Ovary (tissue), 9 donors: ENCODE results near the gene FBXW8. TPM values are rescaled to one million over a fixed set of nuclear protein-coding genes. Genes with fewer than 3 reads are reported as not detected.
A peak's percentile ranks its signal among the peaks of the same experiment; 100 is the strongest.
"Not testable (repeated sequence)": the region's sequence is repeated elsewhere in the genome, so short reads cannot be mapped to it uniquely, and the experiment has no call there.

Experiments used
- DNase-seq, 5 donors: peaks; one replicate each; pipeline ENCODE4 v3.0.0-alpha.2; 2019 to 2020
- H3K27ac ChIP-seq, 2 donors: fragments of 200-600 bp; one replicate each; pipeline versions ENCODE4 v1.5.1 to v1.8.0; 2019 to 2022
- H3K27me3 ChIP-seq: fragments of 200-600 bp; one replicate; pipeline ENCODE4 v1.8.0; 2022
- H3K36me3 ChIP-seq: fragments of 200-600 bp; sonication (generic); one replicate; pipeline ENCODE4 v1.5.1; 2019
- H3K4me1 ChIP-seq: one replicate; pipeline ENCODE4 v1.8.1; 2013; ENCODE audit warnings: mild to moderate bottlenecking, moderate library complexity; ENCODE audit not compliant: insufficient read depth
- H3K4me3 ChIP-seq: fragments of 200-600 bp; sonication (generic); one replicate; pipeline ENCODE4 v1.5.1; 2017
- H3K9me3 ChIP-seq, 2 donors: fragments of 200-600 bp in 1 of 2; sonication (generic) in 1 of 2; one replicate each; pipeline versions ENCODE4 v1.5.1 to v1.8.1; 2013 to 2019; ENCODE audit warnings: mild to moderate bottlenecking in 1 of 2, moderate library complexity in 1 of 2
- EP300 ChIP-seq: sonication (generic); formaldehyde crosslinking; IDR thresholded peaks from one replicate; pipeline ENCODE4 v1.6.1; 2017; ENCODE audit warnings: antibody characterized with exemption
- POLR2A ChIP-seq: fragments of 450-650 bp; IDR thresholded peaks from one replicate; pipeline ENCODE4 v1.6.1; 2017; ENCODE audit warnings: antibody characterized with exemption, mild to moderate bottlenecking, moderate library complexity
- WGBS, 3 donors: extraction: QIAGEN DNeasy Blood & Tissue Kit in 1 of 3; methylation state at CpG; one replicate each; pipeline versions ENCODE4 v1.1.5 to v1.1.7; 2013 to 2017; 5-methylcytosine and 5-hydroxymethylcytosine counted together
- intact Hi-C, 4 donors: fragments of 100-400 bp; cut with DNase I; formaldehyde crosslinking; loops; one replicate each; pipeline versions ENCODE4 v1.11.0 to v1.15.1; 2022 to 2023
- polyA plus RNA-seq, 2 donors: library from polyadenylated mRNA; stranded (reverse); fragments of 200-250 nt in 1 of 2; fragments of 350-450 nt in 1 of 2; fragmentation: Illumina TruSeq in 1 of 2; extraction: RNeasy Lipid Tissue Mini Kit (QIAGEN cat#74804) in 1 of 2; gene quantifications; one replicate each; pipeline ENCODE4 v1.2.3, GENCODE V29; 2013 to 2014
- total RNA-seq, 7 donors: library from RNA; depleted of rRNA in 2 of 7; stranded (reverse); fragments of >200 nt in 2 of 7; fragmentation: NEBNext Ultra II Directional in 3 of 7; extraction: Animal tissue kit (Norgen Biotek cat#: 25700) in 3 of 7; gene quantifications; one replicate each; pipeline versions ENCODE4 v1.1.0 to v1.2.4, GENCODE V29; 2016 to 2023
- TF ChIP-seq, protein P1 (sequence below), 3 donors: fragments of 450-650 bp in 2 of 3; fragments of 200-600 bp in 1 of 3; IDR thresholded peaks; one replicate each; pipeline versions ENCODE4 v1.5.1 to v1.8.0; 2016 to 2022; ENCODE audit warnings: antibody characterized with exemption in 3 of 3, mild to moderate bottlenecking in 1 of 3
- donor health status: DM: no; HTN: no; CAD: no; lungs with moderate emphysema.
- donor health status: DM: no; HTN: no; CAD: no.
- donor health status: Bipolar disorder and iron deficiency.
- donor health status: DM: yes; HTN: yes; CAD: no.
- donor health status: DM: no; HTN: no; CAD: no.
- donor health status: DM: yes; HTN: yes; CAD: no.

FBXW8 gene
- total and polyA plus RNA-seq, 9 donors = 7.4 to 23.1 (median 16.6) TPM

DNA sequence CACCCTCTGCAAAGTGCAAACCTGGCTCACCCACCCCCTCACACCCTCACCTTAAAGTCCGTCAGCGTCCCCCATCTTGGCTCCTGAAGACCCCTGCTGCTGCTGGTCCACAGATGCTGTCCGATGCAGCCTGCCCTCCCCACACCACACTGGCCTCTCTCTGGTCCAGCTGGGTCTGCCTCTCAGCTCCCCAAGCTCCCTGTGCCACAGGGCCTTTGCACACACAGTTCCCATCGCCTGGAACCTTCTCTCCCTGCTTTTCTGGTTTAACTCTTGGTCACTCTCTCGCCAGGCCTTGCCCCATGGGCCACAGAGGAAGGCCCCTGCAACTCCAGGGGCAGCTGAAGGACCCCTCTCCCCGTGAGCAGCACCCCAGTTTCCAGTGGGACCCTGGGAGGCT is 143.5 kb downstream of the FBXW8 start:
- H3K4me1 ChIP-seq = peaks cover 2% of the 10 kb centered on the region
- H3K36me3 ChIP-seq = no peaks in the 10 kb centered on the region
- no peaks in the 10 kb centered on the region for H3K27me3 ChIP-seq
- no peak overlapping the region for H3K27ac ChIP-seq
- intact Hi-C loops = no loop called here
- 96 to 98% (median 96%) methylated on average over 6 of the region's 6 CpGs for WGBS, 3 donors
- H3K9me3 ChIP-seq = no peaks in the 10 kb centered on the region
- DNase-seq = no peak
- H3K4me3 ChIP-seq = no peak overlapping the region
- TF ChIP-seq EP300 = no peak
- TF ChIP-seq, protein P1, sequence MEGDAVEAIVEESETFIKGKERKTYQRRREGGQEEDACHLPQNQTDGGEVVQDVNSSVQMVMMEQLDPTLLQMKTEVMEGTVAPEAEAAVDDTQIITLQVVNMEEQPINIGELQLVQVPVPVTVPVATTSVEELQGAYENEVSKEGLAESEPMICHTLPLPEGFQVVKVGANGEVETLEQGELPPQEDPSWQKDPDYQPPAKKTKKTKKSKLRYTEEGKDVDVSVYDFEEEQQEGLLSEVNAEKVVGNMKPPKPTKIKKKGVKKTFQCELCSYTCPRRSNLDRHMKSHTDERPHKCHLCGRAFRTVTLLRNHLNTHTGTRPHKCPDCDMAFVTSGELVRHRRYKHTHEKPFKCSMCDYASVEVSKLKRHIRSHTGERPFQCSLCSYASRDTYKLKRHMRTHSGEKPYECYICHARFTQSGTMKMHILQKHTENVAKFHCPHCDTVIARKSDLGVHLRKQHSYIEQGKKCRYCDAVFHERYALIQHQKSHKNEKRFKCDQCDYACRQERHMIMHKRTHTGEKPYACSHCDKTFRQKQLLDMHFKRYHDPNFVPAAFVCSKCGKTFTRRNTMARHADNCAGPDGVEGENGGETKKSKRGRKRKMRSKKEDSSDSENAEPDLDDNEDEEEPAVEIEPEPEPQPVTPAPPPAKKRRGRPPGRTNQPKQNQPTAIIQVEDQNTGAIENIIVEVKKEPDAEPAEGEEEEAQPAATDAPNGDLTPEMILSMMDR (IDR thresholded peaks at IDR 0.05) = no peak
- no peak for TF ChIP-seq POLR2A

DNA sequence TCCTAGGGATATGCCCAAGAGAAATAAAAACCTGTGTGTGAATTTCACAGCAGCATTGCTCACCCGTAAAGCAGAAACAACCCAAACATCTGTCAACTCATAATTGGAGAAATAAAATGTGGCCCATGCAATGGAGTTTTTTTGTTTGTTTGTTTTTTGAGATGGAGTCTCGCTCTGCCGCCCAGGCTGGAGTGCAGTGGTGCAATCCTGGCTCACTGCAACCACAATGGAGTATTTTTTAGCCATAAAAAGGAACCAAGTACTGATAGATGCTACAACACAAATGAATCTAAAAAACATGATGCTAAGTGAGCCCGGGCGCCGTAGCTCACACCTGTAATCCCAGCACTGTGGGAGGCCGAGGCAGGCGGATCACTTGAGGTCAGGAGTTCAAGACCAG is 146.9 kb downstream of the FBXW8 start:
- H3K36me3 ChIP-seq, H3K4me1 ChIP-seq, H3K4me3 ChIP-seq, H3K27ac ChIP-seq, intact Hi-C loops, H3K9me3 ChIP-seq, DNase-seq, H3K27me3 ChIP-seq: not testable (repeated sequence)
- WGBS, 3 donors = 90 to 96% (median 93%) methylated on average over 8 of the region's 8 CpGs

DNA sequence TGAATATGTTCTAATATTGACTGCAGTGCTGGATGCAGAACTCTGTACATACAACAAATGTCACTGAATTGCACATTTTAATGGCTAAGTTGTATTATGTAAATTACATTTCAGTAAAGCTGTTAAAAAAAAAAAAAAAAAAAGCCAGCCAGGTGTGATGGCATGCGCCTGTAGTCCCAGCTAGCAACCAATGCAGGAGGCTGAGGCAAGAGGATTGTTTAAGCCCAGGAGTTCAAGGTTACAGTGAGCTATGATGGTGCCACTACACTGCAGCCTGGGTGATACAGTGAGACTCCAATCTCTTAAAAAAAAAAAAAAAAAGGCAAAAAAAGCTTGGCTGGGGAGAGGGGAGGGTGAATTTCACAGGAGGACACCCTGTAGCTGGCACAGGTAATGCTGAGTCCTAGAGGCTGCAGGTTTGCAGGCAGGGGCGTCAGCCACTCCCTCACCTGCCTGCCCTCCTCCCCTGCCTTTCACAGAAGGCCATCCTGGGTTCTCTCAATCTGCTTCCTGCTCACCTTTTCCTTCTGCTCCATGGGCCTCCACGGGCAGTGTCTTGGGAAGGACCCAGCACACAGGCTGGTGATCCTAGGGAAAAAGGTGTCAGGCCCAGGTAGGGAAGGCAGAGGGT is 147.8 kb downstream of the FBXW8 start:
- no peak for DNase-seq
- 64 to 86% (median 74%) methylated on average over 3 of the region's 3 CpGs for WGBS, 3 donors
- Histone ChIP-seq H3K9me3 (no peaks in the 10 kb centered on the region), H3K27me3 (no peaks in the 10 kb centered on the region), H3K27ac (no peak overlapping the region), H3K36me3 (no peaks in the 10 kb centered on the region), H3K4me1 (peaks cover 2% of the 10 kb centered on the region), H3K4me3 (no peak overlapping the region)
- TF ChIP-seq EP300 (no peak), POLR2A (no peak)
- TF ChIP-seq, protein P1 (IDR thresholded peaks at IDR 0.05) = no peak
- intact Hi-C loops = no loop called here

DNA sequence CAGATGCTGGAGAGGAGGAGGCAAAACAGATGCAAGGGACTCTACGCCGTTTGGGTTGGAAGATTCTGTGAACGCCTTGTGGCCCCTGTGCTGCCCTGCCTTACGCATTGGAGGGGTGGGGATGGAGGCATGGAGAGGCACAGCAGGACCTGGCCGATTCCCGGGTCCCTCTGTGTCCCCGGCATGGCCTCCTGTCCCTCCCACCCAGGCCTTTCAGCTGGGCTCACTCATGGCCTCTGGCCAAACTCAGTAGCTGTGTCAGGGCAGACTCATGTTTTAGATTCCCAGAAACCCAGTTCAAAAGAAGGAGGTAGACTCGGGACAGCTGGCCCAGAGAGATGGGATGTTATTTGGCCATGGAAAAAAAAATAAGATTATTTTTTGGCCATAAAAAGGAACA is 148.4 kb downstream of the FBXW8 start:
- Histone ChIP-seq H3K27me3 (no peaks in the 10 kb centered on the region), H3K27ac (no peak overlapping the region), H3K4me3 (no peak overlapping the region), H3K4me1 (peaks cover 2% of the 10 kb centered on the region), H3K9me3 (no peaks in the 10 kb centered on the region), H3K36me3 (no peaks in the 10 kb centered on the region)
- intact Hi-C loops = no loop called here
- TF ChIP-seq POLR2A = no peak
- 26 to 32% (median 26%) methylated on average over 8 of the region's 8 CpGs for WGBS, 3 donors
- peak in 2 of 5 donors; percentile 41 to 60 for DNase-seq

DNA sequence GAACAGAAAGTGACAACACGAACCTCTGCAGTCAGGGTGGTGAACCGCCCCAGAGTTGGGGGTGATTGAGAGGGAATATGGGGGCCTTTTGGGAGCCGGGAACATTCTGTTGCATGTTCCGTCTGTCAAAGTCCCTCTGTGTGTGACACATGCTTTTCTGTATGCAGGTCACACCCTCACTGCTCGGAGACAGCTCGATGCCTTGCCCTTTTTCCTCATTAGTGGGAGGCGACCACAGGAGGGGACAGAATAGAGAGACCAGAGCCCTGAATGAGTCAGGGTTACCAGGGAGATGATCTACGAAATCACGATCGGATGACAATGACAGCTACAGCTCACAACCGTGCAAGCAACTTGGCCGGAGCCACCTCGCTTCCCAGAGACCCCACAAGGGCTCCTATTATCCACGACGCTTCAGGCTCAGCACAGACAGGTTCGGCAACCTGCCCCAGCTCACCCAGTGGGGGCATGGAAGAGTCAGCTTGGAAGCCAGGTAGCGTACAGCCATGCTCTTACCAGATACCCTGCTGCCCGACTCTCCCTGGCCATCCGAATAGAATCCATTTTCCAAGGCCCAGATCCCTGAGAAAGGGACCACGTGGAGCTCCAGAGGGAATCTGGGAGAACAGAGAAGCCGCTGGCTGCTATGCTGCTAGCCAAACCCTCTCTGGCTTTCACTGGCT is 149.6 kb downstream of the FBXW8 start:
- no peak for TF ChIP-seq EP300
- TF ChIP-seq, protein P1 (IDR thresholded peaks at IDR 0.05) = no peak
- TF ChIP-seq POLR2A = no peak
- Histone ChIP-seq H3K4me3 (no peak overlapping the region), H3K4me1 (peaks cover 2% of the 10 kb centered on the region), H3K27ac (no peak overlapping the region), H3K27me3 (no peaks in the 10 kb centered on the region), H3K9me3 (no peaks in the 10 kb centered on the region), H3K36me3 (no peaks in the 10 kb centered on the region)
- 85 to 86% (median 86%) methylated on average over 21 of the region's 21 CpGs for WGBS, 3 donors
- no peak for DNase-seq
- intact Hi-C loops = no loop called here
